AG20443 (cell line): ENCODE data around the gene SMG9.

ENCODE experiments used
- DNase-seq: peaks from one replicate; pipeline ENCODE4 v3.0.0; 2012; ENCODE audit warnings: low spot score, mixed read lengths

The SMG9 gene

DNA sequence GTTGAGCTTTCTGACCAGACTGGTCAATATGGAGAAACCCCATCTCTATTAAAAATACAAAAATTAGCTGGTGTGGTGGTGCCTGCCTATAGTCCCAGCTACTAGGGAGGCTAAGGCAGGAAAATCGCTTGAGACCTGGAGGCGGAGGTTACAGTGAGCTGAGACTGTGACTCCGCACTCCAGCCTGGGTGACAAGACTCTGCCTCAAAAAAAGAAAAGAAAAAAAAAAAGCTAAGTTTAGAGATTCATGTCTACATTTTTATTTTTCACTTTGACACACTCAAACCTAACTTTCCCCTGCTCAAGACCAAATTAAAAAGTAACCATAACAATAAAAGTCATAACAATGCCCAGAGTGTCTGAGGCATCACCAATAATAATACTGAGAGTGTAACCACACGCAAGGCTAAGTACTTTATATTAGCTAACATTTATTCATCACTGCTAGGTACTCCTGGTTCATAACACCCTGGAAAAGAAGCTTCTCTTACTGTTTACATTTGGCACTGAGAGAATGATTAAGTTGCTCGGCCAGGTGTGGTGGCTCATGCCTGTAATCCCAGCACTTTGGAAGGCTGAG, 33.2 kb downstream of the SMG9 start:
- DNase-seq: no peak

DNA sequence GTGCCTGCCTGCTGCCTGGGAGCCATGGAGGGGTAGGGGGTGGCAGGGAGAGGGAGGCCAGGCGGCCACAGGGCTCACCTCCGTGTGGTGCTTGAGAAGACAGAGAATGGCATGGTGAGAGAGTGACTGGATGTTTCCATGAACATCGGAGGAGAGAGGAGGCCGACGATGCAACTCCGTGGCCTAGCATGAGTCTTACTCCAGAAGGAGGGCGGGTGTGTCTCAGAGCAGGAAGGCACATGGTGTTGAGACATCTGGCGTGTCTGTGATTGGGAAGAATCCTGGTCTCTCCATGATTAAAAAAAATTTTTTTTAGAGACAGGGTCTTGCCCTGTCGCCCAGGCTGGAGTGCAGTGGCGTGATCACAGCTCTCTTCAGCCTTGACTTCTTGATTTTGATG, 33.8 kb downstream of the SMG9 start:
- DNase-seq: peak; percentile 68

DNA sequence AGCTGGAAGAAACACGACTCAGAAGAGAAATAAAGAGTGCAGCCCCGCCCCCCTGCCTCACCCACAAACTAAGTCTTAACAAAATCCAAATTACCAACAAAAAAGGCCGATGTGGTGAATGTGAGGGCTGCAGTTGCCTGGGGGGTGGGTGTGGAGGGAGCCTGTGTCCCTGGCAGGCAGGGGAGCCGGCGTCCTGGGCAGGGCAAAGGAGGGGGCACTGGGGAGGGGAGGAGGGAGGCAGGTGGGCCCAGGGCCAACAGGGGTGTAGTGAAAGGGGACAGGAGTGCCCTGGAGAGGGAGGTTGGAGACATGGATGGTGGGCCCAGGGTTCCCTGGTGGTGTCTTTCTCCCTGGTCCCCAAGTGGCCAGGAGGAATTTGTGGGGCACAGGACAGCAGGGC, 34.8 kb downstream of the SMG9 start:
- no peak for DNase-seq

DNA sequence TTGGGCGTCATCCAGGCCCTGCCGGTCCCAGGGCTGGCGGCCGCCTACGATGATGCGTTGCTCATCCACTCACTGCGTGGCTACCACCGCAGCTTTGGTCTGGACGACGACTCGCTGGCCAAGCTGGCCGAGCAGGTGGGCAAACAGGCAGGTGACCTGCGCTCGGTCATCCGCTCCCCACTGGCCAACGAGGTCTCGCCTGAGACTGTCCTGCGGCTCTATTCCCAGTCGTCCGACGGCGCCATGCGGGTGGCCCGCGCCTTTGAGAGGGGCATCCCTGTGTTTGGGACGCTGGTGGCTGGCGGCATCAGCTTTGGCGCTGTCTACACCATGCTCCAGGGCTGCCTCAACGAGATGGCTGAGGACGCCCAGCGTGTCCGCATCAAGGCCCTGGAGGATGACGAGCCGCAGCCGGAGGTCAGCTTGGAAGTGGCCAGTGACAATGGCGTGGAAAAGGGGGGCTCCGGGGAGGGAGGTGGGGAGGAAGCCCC, 35.3 kb downstream of the SMG9 start:
- DNase-seq: no peak

DNA sequence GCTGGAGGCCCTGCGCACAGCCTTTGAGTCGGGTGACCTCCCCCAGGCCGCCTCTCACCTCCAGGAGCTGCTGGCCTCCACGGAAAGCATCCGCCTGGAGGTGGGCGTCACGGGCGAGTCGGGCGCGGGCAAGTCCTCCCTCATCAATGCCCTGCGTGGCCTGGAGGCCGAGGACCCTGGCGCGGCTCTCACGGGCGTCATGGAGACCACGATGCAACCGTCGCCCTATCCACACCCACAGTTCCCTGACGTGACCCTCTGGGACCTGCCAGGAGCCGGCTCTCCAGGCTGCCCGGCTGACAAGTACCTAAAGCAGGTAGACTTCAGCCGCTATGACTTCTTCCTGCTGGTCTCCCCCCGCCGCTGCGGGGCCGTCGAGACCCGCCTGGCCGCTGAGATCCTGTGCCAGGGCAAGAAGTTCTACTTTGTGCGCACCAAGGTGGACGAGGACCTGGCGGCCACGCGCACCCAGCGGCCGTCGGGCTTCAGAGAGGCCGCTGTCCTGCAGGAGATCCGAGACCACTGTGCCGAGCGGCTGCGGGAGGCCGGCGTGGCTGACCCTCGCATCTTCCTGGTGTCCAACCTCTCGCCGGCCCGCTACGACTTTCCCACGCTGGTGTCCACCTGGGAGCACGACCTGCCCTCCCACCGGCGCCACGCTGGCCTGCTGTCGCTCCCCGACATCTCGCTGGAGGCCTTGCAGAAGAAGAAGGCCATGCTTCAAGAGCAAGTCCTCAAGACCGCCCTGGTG, 36.0 kb downstream of the SMG9 start:
- DNase-seq: no peak

DNA sequence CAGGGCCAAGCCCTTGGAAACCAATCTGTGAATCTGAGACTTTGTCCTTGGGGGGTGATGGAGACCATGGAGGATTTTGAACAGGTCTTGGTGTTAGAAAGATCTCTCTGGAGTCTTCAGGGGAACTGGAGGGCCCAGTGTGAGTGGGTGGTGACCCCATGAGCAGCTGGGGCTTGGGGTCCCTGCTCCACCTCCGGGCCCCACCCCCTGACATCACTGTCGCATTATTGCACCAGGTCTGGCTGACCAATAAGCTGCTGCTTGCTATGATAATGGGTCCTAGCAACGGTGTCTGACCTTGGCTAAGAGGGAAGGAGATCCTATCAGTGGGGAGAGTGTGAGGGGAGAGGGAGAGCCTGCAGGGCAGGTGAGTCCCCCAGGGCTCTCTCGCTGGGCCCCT, 39.0 kb downstream of the SMG9 start, which contains the start of gene IRGC:
TSS of gene IRGC (plus strand) at position 301 of the 400 bp plus-strand sequence. CDS start 2,483 bp downstream, outside the sequence.
- no peak for DNase-seq

DNA sequence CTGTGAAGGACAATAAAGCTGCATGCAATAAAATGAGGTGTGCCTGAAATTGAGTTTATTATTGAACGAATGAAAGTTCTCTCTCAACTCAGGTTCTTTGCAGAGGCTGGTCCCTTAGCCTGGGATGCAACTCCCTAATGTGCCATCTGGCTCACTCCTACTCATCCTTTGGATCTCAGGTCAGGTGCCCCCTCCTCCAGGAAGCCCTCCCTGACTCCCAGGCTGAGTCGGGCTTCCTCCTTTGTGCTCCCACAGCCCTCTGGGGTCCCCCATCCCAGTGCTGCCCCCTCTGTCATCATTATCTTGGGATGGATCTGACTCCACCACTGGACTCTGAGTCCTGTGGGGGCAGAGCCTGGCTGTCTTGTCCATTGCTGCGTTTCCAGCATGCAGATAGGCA, 41.6 kb downstream of the SMG9 start:
- DNase-seq: no peak

DNA sequence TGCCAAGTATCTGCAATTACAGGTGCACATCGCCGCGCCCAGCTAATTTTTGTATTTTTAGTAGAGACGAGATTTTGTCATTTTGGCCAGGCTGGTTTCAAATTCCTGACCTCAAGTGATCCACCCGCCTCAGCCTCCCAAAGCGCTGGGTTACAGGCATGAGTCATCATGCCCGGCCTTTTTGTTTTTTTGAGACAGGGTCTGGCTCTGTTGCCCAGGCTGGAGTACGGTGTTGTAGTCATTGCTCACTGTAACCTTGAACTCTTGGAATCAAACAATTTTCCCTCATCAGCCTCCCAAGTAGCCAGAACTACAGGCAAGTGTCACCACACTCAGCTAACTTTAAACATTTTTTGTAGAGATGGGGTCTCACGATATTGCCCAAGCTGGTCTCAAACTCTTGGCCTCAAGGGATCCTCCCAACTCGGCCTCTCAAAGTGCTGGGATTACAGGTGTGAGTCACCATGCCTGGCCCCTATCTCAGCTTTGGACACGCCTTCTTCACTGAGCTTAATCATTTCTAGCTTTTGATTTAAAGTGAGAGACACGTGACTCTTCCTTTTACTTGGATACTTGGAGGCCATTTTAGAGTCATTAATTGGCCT, 42.9 kb downstream of the SMG9 start:
- no peak for DNase-seq

DNA sequence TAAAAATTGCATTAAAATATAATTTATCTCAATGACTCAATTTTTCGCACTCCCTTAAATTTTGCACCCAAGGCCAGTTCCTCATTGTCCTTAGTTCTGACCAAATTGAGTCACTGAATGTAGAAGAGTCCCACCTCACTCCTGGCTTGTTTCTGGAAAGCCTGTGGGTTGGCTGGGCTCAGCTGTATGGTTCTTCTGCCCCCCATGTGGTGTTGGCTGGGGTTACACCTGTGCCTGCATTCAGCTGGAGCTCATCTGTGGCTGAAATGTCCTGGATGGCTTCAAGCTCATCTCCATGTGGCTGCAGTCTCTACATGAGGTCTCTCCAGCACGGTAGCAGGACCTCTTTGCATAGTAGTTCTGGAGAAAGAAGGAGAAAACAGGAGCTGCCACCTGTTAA, 46.0 kb downstream of the SMG9 start:
- no peak for DNase-seq

DNA sequence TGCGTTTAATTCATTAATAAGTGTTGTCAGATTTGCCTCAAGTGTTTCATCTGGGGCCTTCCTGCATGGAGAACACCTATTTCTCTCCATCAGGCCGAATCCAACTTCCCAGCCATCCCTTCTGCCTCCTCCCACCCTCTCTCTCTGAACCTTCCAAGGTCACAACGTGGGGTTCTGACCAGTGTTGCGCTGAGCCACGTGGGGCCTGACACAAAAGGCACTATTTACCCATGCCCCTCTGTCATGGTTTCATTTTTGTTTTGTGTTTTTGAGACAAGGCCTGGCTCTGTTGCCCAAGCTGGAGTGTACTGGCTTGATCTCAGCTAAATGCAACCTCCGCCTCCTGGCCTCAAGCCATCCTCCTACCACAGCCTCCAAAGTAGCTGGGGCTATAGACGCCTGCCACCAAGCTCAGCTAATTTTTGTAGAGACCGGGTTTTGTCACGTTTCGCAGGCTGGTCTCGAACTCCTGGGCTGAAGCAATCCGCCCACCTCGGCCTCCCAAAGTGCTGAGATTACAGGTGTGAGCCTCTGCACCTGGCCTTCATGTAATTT, 47.5 kb downstream of the SMG9 start:
- no peak for DNase-seq

DNA sequence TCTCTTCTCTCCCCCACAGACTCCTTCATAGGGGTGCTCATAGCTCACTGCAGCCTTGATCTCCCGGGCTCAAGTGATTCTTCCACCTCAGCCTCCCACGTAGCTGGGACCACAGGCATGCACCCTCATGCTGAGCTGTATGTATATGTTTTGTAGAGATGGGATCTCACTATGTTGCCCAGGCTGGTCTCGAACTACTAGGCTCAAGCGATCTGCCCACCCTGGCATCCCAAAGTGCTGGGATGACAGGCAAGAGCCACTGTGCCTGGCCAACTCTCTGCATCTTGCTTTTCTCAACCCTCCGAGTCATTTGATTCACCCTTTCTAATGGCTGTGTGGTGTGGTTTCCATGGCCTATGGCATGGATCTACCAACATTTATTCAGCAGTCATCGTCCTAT, 49.0 kb downstream of the SMG9 start:
- no peak for DNase-seq

DNA sequence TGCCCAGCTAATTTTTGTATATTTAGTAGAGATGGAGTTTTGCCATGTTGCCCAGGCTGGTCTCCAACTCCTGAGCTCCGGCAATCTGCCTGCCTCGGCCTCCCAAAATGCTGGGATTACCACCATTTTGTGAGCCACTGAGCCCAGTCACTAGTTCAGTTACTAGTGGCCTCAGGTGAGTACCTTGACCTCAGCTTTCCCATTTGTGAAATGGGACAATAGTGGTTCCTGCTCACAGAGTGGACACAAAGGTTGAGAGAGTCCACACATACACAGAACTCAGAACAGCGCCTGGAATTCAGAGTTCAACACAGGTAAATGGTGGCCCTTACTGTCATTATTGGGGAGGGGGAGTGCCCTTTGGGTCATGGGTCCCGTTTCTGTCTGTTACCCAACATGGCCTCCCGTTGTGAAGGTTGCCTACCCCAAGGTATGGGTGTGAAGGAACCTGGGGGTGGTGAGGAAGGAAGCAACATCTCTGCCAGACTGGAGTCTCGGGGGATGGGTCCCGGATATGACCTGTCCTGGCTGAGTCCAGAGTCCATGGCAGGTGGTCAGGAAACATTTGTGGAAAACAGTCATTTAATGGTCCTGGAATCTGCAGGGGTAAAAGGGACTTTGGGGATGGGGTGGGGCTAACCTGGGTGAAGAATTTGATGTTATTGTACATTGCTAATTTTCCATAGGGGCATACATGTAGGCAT, 50.6 kb downstream of the SMG9 start:
- DNase-seq: no peak

DNA sequence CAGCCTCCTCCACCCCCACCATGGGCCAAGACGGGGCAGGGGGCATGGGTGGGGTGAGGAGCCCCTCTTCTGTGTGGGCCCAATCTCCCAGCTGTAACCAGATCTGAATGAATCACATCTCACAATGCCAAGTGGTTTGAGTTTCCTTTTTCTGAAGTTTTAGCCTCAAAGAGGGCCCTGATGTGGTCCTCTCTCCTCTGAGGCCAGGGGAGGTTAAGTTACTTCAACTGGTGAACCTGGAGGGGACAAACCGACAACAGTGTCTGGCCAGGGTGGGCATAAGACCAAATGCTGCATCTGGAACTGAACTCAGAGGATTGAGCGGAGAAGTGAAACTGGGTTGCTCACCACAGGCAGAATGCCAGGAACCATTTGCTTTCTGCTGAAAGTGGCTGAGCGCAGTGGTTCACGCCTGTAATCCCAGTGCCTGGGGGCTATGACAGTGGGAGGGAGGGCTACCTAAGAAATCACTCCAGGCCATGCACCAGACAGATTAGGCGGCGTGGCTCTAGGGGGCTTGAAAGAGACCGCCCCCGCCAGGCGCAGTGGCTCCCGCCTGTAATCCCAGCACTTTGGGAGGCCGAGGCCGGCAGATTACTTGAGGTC, 54.3 kb downstream of the SMG9 start:
- DNase-seq: peak; percentile 70

DNA sequence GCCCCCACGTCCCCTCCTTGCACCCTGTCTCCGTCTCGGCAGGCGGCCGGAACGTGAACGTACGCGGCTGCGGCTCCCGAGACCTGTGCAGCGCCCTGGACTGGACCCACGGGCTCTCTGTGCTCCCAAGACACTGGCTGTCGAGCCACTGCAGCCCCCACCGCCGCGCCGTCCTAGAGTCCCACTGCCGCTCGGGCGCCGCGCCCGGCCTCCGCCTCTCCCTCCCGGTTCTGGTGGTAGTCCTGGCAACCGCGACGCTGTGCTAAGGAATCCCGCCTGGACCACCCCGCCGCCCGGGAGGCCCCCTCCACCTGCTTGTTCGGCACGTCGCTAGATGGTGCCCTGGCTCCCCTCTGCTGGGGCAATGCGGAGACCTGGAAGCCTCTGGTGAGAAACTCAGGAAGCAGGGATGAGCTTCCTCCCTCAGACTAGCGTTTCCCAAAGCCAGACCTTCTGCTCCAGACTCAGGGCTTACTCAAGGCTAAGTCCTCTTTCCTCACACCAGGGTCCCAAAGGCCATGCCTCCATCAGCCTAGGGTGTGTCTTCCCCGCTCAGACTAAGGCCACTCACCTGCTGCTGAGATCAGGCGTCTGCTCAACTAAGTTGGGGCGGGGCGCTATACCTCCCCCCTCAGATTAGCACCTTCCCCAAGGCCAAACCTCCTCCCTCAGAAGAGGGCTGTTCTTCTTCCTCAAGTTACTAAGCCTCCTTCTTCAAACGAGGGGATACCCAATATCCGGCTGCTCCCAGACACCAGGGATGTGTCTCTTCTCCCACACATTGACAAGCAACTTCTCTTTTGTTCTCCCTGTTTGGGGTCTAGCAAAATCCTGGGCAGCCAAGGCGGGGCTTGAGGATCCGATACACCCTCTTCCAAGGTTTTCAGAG, 55.0 kb downstream of the SMG9 start:
- DNase-seq: peak; percentile 41

DNA sequence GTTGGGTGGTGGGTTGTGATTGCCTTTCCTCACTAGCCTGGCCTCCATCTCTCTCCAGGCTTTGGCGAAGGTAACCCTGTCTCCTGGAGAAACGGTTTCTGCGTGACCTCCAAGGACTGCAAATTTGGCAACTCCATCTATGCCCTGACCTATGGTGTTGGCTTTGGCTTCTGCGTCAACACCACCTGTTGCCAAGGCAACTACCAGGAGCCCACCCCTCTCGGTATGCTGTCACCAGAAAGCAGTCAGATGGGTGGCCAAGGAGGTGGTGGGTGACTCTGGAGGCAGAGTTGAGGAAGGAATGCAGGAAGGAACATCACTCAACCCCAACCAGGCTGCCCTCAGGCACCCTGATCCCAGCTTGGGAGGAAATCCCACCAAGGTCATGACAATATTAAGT, 57.5 kb downstream of the SMG9 start:
- no peak for DNase-seq

DNA sequence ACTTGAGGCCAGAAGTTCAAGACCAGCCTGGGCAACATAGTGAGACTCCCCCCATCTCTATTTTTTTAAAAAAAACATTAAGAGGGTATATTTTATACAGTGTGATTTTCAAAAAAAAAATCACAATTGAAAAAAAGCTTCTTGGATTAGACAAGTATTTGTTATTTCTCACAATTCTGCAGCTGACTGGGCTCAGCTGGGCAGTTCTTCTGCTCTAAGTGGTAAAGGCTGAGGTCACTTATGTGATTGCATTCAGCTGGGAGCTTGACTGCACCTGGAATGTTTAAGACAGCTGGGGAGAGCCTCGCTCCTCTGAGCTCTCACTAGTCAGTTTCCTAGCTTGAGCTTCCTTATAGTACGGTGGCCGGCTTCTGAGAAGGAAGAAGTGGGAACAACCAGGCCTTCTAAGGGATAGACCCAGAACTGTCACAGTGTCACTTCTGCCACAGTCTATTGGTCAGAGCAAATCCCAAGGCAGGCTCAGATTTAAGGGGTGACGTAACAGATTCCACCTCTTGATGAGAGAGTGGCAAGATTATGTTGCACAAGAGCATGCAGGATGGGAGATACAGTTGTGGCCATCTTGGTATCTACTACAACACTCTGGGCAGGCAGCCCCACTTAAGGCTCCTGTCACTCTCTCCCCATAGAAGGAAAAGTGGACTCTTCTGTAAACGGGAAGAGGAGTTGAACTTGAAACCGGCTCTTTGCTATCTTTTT, 58.6 kb downstream of the SMG9 start:
- no peak for DNase-seq

DNA sequence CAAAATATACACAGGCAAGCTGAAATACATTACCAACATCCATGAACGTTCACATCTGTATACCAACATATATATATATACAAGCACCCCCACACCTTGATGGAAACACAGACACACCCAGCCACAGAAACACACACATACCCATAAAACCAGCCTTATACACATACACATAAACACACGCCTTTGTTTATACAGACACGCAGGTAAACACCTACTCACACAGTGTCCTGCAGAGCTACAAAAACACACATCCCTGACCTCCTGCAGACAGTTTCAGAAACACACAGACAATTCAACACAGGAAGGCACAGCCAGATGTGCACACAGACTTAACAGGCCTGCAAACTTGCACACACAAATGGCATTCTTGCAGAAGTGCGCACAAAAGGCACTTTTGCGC, 60.2 kb downstream of the SMG9 start:
- DNase-seq: no peak

DNA sequence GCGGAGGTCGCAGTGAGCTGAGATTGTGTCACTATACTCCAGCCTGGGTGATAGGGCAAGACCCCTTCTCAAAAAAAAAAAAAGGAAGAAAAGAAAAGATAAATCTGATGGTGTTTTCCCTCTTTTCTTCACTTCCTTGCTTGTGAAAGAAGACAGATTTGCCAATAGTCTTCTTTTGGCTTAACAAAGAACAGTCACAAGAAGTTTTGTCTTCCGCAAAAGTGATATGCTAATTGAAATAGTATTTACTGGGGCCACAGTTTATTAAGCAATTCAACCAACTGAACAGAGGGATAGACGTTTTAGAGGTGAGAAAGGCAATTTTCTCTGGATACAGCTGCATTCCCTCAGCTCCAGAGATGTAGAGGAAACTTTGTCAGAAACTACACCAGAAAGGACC, 61.9 kb downstream of the SMG9 start:
- DNase-seq: no peak

DNA sequence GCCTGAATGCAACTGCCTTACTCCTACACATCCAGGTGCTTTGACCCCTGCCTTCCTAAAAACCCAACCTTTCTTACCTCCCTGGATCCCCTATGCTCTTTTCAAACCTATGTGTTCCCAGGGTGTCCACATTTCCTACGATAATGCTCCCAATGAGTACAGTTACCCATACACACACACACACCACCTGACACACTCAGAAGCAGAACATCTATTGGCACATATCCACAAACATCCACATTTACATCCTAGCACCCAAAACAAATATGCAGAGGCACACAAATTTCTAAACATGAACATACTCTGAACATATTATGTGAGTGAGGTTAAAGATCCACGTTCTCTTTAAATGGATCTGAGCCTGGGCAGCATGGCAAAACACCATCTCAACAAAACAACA, 62.4 kb downstream of the SMG9 start:
- no peak for DNase-seq

DNA sequence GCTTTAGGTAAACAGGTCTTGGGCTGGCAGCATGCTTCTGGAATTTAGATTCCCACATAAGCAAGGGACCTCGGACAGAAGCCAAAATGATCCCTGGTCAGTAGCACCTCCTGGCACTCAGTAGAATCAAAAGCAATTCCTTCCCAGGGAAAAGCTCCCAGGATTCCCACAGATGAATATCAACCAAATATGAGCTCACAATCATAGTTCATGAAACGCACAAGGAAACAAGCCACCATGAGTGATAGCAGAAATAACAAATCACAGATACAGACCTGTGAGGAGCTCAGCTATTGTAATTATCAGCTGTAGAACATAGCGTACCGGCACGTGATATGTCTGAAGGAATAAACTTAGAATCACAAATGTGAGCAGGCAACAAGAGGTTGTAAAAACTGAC, 63.0 kb downstream of the SMG9 start:
- no peak for DNase-seq
